ENCODE results near the gene PLCB2. TPM values are rescaled to one million over a fixed set of nuclear protein-coding genes. Genes with fewer than 3 reads are reported as not detected.

PLCB2 gene
- total and polyA plus RNA-seq, 2 donors (not counting 3 experiments of a cell fraction or from before 2014, with no cell fraction given): 1.5 to 1.6 TPM

DNA sequence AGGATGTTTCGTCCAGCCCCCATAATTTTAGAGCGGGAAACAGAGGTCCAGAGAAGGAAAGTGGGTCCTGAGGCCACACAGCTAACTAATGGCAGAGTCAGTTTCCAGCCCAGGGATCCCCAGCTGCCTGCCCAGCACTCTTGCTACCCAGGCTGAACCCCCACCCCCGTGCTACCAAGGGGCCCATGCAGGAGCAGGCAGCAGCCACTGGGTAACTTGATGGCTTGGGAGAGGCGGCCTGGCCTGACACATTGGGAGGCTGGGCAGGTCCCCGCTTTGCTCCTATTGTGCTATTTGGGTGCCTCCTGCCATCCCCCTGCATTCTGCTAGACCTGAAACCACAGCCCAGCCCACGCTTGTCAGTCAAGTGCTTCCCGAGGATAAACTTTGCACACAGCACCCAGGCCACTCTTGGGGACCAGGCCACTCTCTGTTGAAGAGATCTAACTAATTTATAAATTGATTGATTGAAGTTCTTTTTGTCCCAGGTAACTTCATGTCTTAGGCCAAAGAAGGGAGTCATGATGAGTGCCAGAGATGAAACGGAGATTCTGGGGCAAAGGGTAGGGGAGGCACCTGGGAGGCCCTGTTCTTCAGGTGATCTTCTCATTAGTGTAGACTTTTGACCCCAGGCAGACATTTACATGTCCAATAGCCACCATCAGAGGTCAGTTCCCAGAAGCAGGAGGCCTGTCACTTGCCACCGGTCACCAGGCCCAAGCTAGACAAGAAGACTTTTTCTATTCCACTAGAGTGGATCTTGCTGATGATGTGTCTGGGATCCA, 61.9 kb downstream of the PLCB2 start:
- H3K9ac ChIP-seq (replicated peaks; ENCODE audit: extremely low read depth, insufficient read depth, low read length): no peak overlapping the region
- no peak overlapping the region for H2AFZ ChIP-seq (ENCODE audit: low read depth, low read length)
- H3K9me3 ChIP-seq (replicated peaks; ENCODE audit: control insufficient read depth, insufficient read depth, low read length): no peaks in the 10 kb centered on the region
- FAIRE-seq: no peak
- H3K4me1 ChIP-seq (ENCODE audit: control insufficient read depth, extremely low read depth, insufficient read depth, low read length): no peaks in the 10 kb centered on the region
- DNase-seq (ENCODE audit: low read depth, low spot score): no peak
- TF ChIP-seq GATA2 (IDR thresholded peaks at IDR 0.05; ENCODE audit: insufficient read depth, insufficient read length, low read depth, low read length): no peak
- no peak for TF ChIP-seq EZH2 (IDR thresholded peaks at IDR 0.05; ENCODE audit: borderline replicate concordance, low read depth, low read length, severe bottlenecking)
- TF ChIP-seq, protein P1, sequence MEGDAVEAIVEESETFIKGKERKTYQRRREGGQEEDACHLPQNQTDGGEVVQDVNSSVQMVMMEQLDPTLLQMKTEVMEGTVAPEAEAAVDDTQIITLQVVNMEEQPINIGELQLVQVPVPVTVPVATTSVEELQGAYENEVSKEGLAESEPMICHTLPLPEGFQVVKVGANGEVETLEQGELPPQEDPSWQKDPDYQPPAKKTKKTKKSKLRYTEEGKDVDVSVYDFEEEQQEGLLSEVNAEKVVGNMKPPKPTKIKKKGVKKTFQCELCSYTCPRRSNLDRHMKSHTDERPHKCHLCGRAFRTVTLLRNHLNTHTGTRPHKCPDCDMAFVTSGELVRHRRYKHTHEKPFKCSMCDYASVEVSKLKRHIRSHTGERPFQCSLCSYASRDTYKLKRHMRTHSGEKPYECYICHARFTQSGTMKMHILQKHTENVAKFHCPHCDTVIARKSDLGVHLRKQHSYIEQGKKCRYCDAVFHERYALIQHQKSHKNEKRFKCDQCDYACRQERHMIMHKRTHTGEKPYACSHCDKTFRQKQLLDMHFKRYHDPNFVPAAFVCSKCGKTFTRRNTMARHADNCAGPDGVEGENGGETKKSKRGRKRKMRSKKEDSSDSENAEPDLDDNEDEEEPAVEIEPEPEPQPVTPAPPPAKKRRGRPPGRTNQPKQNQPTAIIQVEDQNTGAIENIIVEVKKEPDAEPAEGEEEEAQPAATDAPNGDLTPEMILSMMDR (IDR thresholded peaks at IDR 0.05; ENCODE audit: extremely low read depth in 1 of 2, insufficient read depth in 1 of 2, low read depth in 1 of 2, low read length in 2 of 2): no peak
- no peak for TF ChIP-seq FOS (IDR thresholded peaks at IDR 0.05; ENCODE audit: borderline replicate concordance, insufficient read depth, low read length)
- TF ChIP-seq JUN (IDR thresholded peaks at IDR 0.05; ENCODE audit: borderline replicate concordance, insufficient read depth, insufficient read length, low read depth): no peak
- TF ChIP-seq MYC (IDR thresholded peaks at IDR 0.05; ENCODE audit: low read depth, low read length): no peak
- no peak for TF ChIP-seq MAX (IDR thresholded peaks at IDR 0.05; ENCODE audit: insufficient read depth, insufficient read length)
- TF ChIP-seq POLR2AphosphoS5 (IDR thresholded peaks at IDR 0.05; ENCODE audit: insufficient read depth, low read depth, low read length): no peak
- TF ChIP-seq POLR2A (IDR thresholded peaks at IDR 0.05; ENCODE audit: low read depth, low read length): no peak
- POLR2A ChIA-PET: no interaction called here
- H3K4me3 ChIP-seq (replicated peaks in 1 of 3; ENCODE audit: insufficient read depth in 1 of 3, low read depth in 1 of 3, low read length in 3 of 3): no peak overlapping the region
- no peaks in the 10 kb centered on the region for H4K20me1 ChIP-seq (replicated peaks; ENCODE audit: control insufficient read depth, extremely low read depth, insufficient read depth, low read length)
- no TSS peak for BruUV-seq (replicated peaks)
- intact Hi-C loops (cut with micrococcal nuclease): no loop called here
- H3K27me3 ChIP-seq (ENCODE audit: control insufficient read depth in 2 of 2, insufficient read depth in 2 of 2, low read length in 2 of 2): peaks cover 0 to 2% of the 10 kb centered on the region in 2 experiments
- no peak overlapping the region for H3K27ac ChIP-seq (ENCODE audit: insufficient read depth, low read depth, low read length)
- dilution Hi-C loops (cut with MboI; ENCODE audit: extremely low pct_ligation_motif_present, low sequenced_read_pairs): no loop called here
- H3K36me3 ChIP-seq (ENCODE audit: control insufficient read depth in 2 of 2, extremely low read depth in 1 of 2, insufficient read depth in 2 of 2, low read length in 2 of 2): no peaks in the 10 kb centered on the region
- CTCF ChIA-PET: interaction anchor here (0.7 to 1.4 kb wide), 3 partner anchors 9 to 29 kb away, joined by 3 to 8 read pairs (median 3); no protein-coding TSS in a partner anchor
- H3K9me1 ChIP-seq (replicated peaks; ENCODE audit: control insufficient read depth, extremely low read depth, insufficient read depth, low read length): no peaks in the 10 kb centered on the region
- H3K79me2 ChIP-seq (ENCODE audit: control insufficient read depth, insufficient read depth, low read length): no peaks in the 10 kb centered on the region
- no peak overlapping the region for H3K4me2 ChIP-seq (ENCODE audit: insufficient read depth, low read length)

Data from endothelial cell of umbilical vein (primary cell).